ENCODE measurements around the gene TIMM10. TPM values are rescaled to one million over a fixed set of nuclear protein-coding genes. Genes with fewer than 3 reads are reported as not detected.

Gene TIMM10
- total RNA-seq, 4 donors from 2014 or later: 33.0 to 47.3 (median 38.7) TPM

DNA sequence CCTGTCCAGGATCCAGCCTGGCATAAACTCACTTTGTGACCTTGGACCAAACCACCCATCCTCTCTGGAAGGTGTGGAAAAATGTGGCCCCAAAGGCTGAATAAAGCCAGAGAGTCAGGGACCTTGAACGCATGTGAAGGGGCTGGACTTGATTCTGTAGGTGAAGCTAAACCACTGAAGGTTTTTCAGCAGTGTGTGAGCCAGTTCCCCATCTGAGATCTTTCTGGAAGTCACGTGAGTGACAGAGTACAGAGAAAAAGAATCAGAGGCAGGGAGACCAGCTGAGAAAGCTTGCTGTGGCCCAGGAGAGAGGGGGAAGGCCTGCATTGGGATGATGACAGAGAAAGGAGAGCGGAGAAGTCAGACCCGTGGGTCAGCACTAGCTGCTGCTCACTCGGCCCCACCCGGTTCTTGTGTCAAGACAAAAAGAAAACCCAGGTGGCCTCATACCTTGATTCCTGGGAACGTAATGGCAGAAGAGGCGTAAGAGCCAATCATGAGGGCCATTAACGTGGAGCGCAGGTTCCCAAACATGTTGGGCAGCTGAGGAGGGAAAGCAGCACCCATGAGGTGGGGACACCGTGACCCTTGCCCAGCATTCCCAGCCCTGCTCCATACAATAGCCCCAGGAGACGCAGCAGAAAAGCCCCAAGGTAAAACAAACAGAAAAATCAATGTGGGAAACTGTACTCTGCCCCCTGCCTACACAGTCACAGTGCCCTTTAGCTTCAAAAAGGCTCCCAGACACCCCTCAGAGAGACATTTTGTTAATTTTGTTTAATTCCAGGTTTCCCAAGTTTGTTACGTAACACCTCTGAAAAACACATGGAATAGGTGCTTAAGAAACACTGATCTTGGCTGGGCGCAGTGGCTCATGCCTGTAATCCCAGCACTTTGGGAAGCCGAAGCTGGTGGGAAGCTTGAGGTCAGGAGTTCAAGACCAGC lies 33.0 kb downstream of the TIMM10 start:
- TF ChIP-seq, protein P1, sequence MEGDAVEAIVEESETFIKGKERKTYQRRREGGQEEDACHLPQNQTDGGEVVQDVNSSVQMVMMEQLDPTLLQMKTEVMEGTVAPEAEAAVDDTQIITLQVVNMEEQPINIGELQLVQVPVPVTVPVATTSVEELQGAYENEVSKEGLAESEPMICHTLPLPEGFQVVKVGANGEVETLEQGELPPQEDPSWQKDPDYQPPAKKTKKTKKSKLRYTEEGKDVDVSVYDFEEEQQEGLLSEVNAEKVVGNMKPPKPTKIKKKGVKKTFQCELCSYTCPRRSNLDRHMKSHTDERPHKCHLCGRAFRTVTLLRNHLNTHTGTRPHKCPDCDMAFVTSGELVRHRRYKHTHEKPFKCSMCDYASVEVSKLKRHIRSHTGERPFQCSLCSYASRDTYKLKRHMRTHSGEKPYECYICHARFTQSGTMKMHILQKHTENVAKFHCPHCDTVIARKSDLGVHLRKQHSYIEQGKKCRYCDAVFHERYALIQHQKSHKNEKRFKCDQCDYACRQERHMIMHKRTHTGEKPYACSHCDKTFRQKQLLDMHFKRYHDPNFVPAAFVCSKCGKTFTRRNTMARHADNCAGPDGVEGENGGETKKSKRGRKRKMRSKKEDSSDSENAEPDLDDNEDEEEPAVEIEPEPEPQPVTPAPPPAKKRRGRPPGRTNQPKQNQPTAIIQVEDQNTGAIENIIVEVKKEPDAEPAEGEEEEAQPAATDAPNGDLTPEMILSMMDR (IDR thresholded peaks at IDR 0.05): no peak
- no peak for TF ChIP-seq POLR2A (IDR thresholded peaks at IDR 0.05)
- WGBS, 2 donors: 93% methylated on average over 14 of the region's 15 CpGs
- H3K9me3 ChIP-seq: no peaks in the 10 kb centered on the region
- no peak overlapping the region for H3K27ac ChIP-seq
- peaks cover 0 to 16% (median 0%) of the 10 kb centered on the region in 3 donors for H3K36me3 ChIP-seq
- no peak for DNase-seq
- no peaks in the 10 kb centered on the region for H3K27me3 ChIP-seq
- intact Hi-C loops (cut with DNase I): no loop called here
- H3K4me3 ChIP-seq: no peak overlapping the region
- H3K4me1 ChIP-seq: peaks cover 0 to 41% (median 17%) of the 10 kb centered on the region in 3 donors

DNA sequence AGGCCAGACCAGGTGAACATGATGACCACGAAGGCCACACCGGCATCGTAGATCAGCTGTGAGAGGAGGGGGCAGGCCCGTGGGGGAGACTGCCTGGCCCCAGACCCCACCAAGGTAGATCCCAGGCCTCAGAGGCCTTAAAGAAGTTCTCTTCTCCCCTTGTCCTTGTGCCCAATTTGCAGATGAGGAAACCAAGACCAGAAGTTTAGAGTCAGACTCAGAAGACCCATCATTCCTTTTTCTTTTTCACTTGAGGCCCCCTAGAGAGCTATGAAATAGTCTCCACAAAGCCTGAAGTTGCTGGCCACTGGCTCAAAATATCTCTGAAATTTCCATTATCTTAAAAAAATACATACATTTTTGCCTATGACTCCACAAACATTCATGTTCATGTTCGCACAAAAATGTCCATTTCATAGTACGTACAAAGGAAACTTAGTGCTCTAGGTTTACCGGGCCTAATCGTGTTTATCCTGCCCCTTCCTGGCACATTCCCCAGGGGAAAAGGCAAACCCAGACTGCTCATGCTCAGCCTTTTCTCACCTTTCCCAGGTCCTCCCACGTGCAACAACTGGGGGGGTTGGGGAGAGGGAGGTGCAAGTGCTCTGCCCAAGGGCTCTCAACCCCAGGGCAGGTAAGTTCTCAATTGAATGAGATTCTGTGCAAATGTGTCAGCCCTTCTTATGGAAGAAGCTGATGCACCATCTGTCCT lies 34.3 kb downstream of the TIMM10 start:
- WGBS, 2 donors: 78 to 81% methylated on average over 9 of the region's 9 CpGs
- peaks cover 0 to 20% (median 0%) of the 10 kb centered on the region in 3 donors for H3K36me3 ChIP-seq

DNA sequence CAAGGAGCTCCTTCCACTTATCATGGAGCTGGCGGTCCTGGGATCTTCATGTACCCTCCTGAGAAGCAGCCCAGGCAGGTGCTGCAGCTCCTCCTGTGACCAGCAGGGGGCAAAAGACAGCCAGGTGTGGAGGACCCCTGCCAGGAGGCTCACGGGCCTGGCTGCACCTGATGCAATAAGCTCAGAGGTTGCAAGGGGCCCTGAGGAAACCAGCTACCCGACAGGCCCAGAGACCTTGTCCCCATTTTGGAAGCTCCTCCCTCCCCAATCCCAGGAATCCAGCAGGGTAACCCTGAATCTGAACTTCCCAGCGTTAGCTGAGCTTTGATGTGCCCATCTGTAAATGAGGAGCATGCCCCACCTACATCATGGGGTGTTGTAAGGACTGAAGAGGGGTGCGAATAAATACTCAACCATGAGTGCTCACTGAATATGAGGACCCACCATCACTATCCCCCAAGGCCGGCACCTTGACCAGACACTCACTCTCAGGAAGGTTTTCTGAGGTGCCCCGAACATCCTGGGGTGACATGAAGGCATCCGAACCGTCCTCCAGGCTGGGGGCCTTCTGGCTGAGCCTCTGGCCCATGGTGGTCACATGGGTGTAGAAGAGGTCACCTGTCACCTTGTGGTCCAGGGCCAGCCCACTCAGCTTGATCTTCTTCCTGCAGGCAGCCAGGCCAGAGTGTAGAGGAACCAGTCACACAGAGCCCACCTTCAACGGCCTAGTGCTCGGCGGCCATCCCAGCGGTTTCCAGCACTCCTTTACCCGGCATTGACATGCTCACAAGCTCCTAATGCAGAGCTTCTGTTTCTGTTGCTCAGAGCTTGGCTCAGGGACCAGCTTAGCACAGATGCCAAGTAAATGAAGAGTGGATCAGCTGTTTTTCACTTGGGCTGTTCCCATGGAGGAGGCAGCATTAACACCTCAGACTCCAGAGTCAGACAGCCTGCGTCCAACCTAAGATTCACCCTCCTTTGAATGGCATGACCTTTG lies 36.7 kb downstream of the TIMM10 start:
- intact Hi-C loops (cut with DNase I): loop anchor here (5.0 kb wide), 1 partner anchor 33 kb away; no protein-coding TSS in a partner anchor
- no peaks in the 10 kb centered on the region for H3K9me3 ChIP-seq
- no peaks in the 10 kb centered on the region for H3K27me3 ChIP-seq
- H3K4me3 ChIP-seq: no peak overlapping the region
- H3K36me3 ChIP-seq: peaks cover 0 to 41% (median 0%) of the 10 kb centered on the region in 3 donors
- no peak overlapping the region for H3K27ac ChIP-seq
- WGBS, 2 donors: 70 to 71% methylated on average over 5 to 7 of the region's 15 CpGs
- no peak for DNase-seq
- H3K4me1 ChIP-seq: peaks cover 0 to 8% (median 1%) of the 10 kb centered on the region in 3 donors
- TF ChIP-seq, protein P1 (IDR thresholded peaks at IDR 0.05): peak; percentile 64 to 93 (median 86)
- no peak for TF ChIP-seq POLR2A (IDR thresholded peaks at IDR 0.05)

More for the DNA sequence above, 34.3 kb downstream of the TIMM10 start:
- peaks cover 0 to 33% (median 17%) of the 10 kb centered on the region in 3 donors for H3K4me1 ChIP-seq
- no peak for TF ChIP-seq POLR2A (IDR thresholded peaks at IDR 0.05)
- TF ChIP-seq, protein P1 (IDR thresholded peaks at IDR 0.05): no peak
- intact Hi-C loops (cut with DNase I): no loop called here
- no peak overlapping the region for H3K4me3 ChIP-seq
- no peaks in the 10 kb centered on the region for H3K9me3 ChIP-seq
- H3K27ac ChIP-seq: no peak overlapping the region
- H3K27me3 ChIP-seq: no peaks in the 10 kb centered on the region
- DNase-seq: no peak

DNA sequence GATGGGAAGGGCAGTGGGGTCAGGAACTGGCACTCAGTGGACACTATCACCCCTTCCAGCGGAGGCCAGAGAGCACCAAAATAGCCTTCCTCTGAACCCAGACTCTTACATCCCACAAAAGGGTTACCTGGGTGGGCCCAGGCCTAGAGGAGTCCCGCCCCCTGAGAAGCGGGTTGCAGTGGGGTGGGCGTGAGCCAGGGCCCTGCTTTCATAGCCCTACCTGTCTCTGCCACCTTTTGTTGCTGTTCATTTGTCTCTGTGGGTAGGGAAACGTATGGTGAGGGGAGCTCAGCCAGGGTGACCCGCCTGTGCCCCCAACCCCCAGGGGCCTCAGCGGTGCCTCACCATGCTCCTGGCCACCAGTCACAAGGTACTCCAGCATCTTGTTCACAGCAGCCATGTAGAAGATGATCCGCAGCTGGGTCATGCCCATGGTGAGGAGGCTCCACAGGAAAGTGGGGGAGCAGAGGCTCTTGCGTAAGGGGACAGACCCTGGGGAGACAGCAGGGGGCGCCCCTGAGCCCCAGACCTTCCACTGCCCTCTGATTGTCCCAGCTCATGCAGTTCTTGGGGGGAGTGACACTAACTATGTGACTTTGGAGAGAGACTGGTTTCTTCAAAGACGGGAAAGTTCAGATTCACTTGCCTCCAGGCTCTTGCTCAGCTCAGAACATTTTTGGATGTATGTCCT lies 39.0 kb downstream of the TIMM10 start:
- Histone ChIP-seq H3K4me1 (no peaks in the 10 kb centered on the region), H3K36me3 (peaks cover 0 to 61% (median 0%) of the 10 kb centered on the region in 3 donors), H3K27me3 (no peaks in the 10 kb centered on the region), H3K4me3 (no peak overlapping the region), H3K27ac (no peak overlapping the region), H3K9me3 (no peaks in the 10 kb centered on the region)
- TF ChIP-seq, protein P1 (IDR thresholded peaks at IDR 0.05): peak; percentile 21 to 53 (median 44)
- no peak for TF ChIP-seq POLR2A (IDR thresholded peaks at IDR 0.05)
- intact Hi-C loops (cut with DNase I): loop anchor here (5.0 kb wide), 1 partner anchor 36 kb away; no protein-coding TSS in a partner anchor
- DNase-seq: no peak
- WGBS, 2 donors: 56 to 84% methylated on average over 3 to 8 of the region's 11 CpGs
